Measurements from ENCODE around the gene IFNLR1.
"Not testable (repeated sequence)": the region's sequence is repeated elsewhere in the genome, so short reads cannot be mapped to it uniquely, and the experiment has no call there.

Gene IFNLR1

GRCh38 chr1:24207709-24208108 is 20.6 kb upstream of the IFNLR1 start:
- DNase-seq (ENCODE audit: extremely low read depth, insufficient read length), result no peak
- TF ChIP-seq CTCF (IDR thresholded peaks at IDR 0.05; ENCODE audit: insufficient read depth, low read length, poor library complexity, severe bottlenecking), result no peak
- H3K27me3 ChIP-seq (replicated peaks; ENCODE audit: control insufficient read depth, insufficient read depth, low read length), result no peaks in the 10 kb centered on the region
- no peaks in the 10 kb centered on the region for H3K36me3 ChIP-seq (ENCODE audit: control insufficient read depth, insufficient read depth, low read length)
- no peak overlapping the region for H3K4me3 ChIP-seq (replicated peaks; ENCODE audit: low read depth, low read length)

- not testable (repeated sequence) for H3K36me3 ChIP-seq (ENCODE audit: control insufficient read depth, insufficient read depth, low read length); DNase-seq (ENCODE audit: extremely low read depth, insufficient read length); H3K27me3 ChIP-seq (replicated peaks; ENCODE audit: control insufficient read depth, insufficient read depth, low read length); H3K4me3 ChIP-seq (replicated peaks; ENCODE audit: low read depth, low read length)
Observed at GRCh38 chr1:24207395-24207687, 20.3 kb upstream of the IFNLR1 start.

GRCh38 chr1:24206516-24207394 is 19.7 kb upstream of the IFNLR1 start:
- no peak for DNase-seq (ENCODE audit: extremely low read depth, insufficient read length)
- Histone ChIP-seq H3K27me3 (replicated peaks; ENCODE audit: control insufficient read depth, insufficient read depth, low read length) (no peaks in the 10 kb centered on the region), H3K4me3 (replicated peaks; ENCODE audit: low read depth, low read length) (no peak overlapping the region), H3K36me3 (ENCODE audit: control insufficient read depth, insufficient read depth, low read length) (no peaks in the 10 kb centered on the region)
- TF ChIP-seq CTCF (IDR thresholded peaks at IDR 0.05; ENCODE audit: insufficient read depth, low read length, poor library complexity, severe bottlenecking), result no peak

GRCh38 chr1:24206083-24206464 is 19.0 kb upstream of the IFNLR1 start:
- Histone ChIP-seq H3K36me3 (ENCODE audit: control insufficient read depth, insufficient read depth, low read length) (no peaks in the 10 kb centered on the region), H3K27me3 (replicated peaks; ENCODE audit: control insufficient read depth, insufficient read depth, low read length) (no peaks in the 10 kb centered on the region), H3K4me3 (replicated peaks; ENCODE audit: low read depth, low read length) (no peak overlapping the region)
- TF ChIP-seq CTCF (IDR thresholded peaks at IDR 0.05; ENCODE audit: insufficient read depth, low read length, poor library complexity, severe bottlenecking), result no peak
- DNase-seq (ENCODE audit: extremely low read depth, insufficient read length), result no peak

- no peak overlapping the region for H3K4me3 ChIP-seq (replicated peaks; ENCODE audit: low read depth, low read length)
- TF ChIP-seq CTCF (IDR thresholded peaks at IDR 0.05; ENCODE audit: insufficient read depth, low read length, poor library complexity, severe bottlenecking), result no peak
- no peaks in the 10 kb centered on the region for H3K27me3 ChIP-seq (replicated peaks; ENCODE audit: control insufficient read depth, insufficient read depth, low read length)
- DNase-seq (ENCODE audit: extremely low read depth, insufficient read length), result no peak
- no peaks in the 10 kb centered on the region for H3K36me3 ChIP-seq (ENCODE audit: control insufficient read depth, insufficient read depth, low read length)
Observed at GRCh38 chr1:24205345-24206082, 18.4 kb upstream of the IFNLR1 start.

- no peak for DNase-seq (ENCODE audit: extremely low read depth, insufficient read length)
- TF ChIP-seq CTCF (IDR thresholded peaks at IDR 0.05; ENCODE audit: insufficient read depth, low read length, poor library complexity, severe bottlenecking), result no peak
- Histone ChIP-seq H3K36me3 (ENCODE audit: control insufficient read depth, insufficient read depth, low read length) (no peaks in the 10 kb centered on the region), H3K27me3 (replicated peaks; ENCODE audit: control insufficient read depth, insufficient read depth, low read length) (no peaks in the 10 kb centered on the region), H3K4me3 (replicated peaks; ENCODE audit: low read depth, low read length) (no peak overlapping the region)
Observed at GRCh38 chr1:24204116-24204515, 17.0 kb upstream of the IFNLR1 start.
